Upper lobe of right lung (tissue), 1 donor: ENCODE results near the gene HIF1AN. TPM values are rescaled to one million over a fixed set of nuclear protein-coding genes. Genes with fewer than 3 reads are reported as not detected.
"Not testable (repeated sequence)": the region's sequence is repeated elsewhere in the genome, so short reads cannot be mapped to it uniquely, and the experiment has no call there.

Experiments
- ATAC-seq: fragments of 200-7000 bp; cut with Tn5 transposase; one replicate; pipeline ENCODE4 v1.9.1; 2020; ENCODE audit warnings: mild to moderate bottlenecking, moderate library complexity
- DNase-seq: peaks from one replicate; pipeline ENCODE4 v3.0.0-alpha.2; 2020
- H3K27ac ChIP-seq: fragments of 200-600 bp; one replicate; pipeline ENCODE4 v1.8.0; 2022
- H3K27me3 ChIP-seq: fragments of 200-600 bp; one replicate; pipeline ENCODE4 v1.8.0; 2022; ENCODE audit warnings: mild to moderate bottlenecking
- H3K36me3 ChIP-seq: fragments of 200-600 bp; one replicate; pipeline ENCODE4 v1.8.0; 2022
- H3K4me1 ChIP-seq: fragments of 200-600 bp; one replicate; pipeline ENCODE4 v1.8.0; 2022
- H3K4me3 ChIP-seq: fragments of 200-600 bp; one replicate; pipeline ENCODE4 v1.8.0; 2022; ENCODE audit warnings: mild to moderate bottlenecking
- H3K9me3 ChIP-seq: fragments of 200-600 bp; one replicate; pipeline ENCODE4 v1.8.0; 2022
- CTCF ChIP-seq: fragments of 200-600 bp; IDR thresholded peaks from one replicate; pipeline ENCODE4 v1.8.0; 2022; ENCODE audit warnings: antibody characterized with exemption
- intact Hi-C: fragments of 100-400 bp; cut with DNase I; formaldehyde crosslinking; loops from one replicate; pipeline ENCODE4 v1.11.0; 2022
- total RNA-seq: library from RNA; stranded (reverse); fragmentation: NEBNext Ultra II Directional; extraction: Animal tissue kit (Norgen Biotek cat#: 25700); gene quantifications from one replicate; pipeline ENCODE4 v1.2.1, GENCODE V29; 2021
- donor health status: DM: no; HTN: yes; CAD: no; lungs with severe emphysema.

Gene HIF1AN
- total RNA-seq, 1 donor from 2014 or later: 36.8 TPM

GRCh38 chr10:100570506-100570905, 34.8 kb downstream of the HIF1AN start:
- Histone ChIP-seq H3K27me3 (peaks cover 49% of the 10 kb centered on the region), H3K9me3 (no peaks in the 10 kb centered on the region), H3K4me1 (no peaks in the 10 kb centered on the region), H3K36me3 (no peaks in the 10 kb centered on the region), H3K27ac (no peak overlapping the region), H3K4me3 (no peak overlapping the region)
- ATAC-seq: no peak
- TF ChIP-seq CTCF: no peak
- intact Hi-C loops: no loop called here
- DNase-seq: no peak

GRCh38 chr10:100571084-100571856, 35.5 kb downstream of the HIF1AN start:
- Histone ChIP-seq H3K27ac (no peak overlapping the region), H3K36me3 (no peaks in the 10 kb centered on the region), H3K27me3 (peaks cover 44% of the 10 kb centered on the region), H3K9me3 (no peaks in the 10 kb centered on the region), H3K4me1 (no peaks in the 10 kb centered on the region), H3K4me3 (no peak overlapping the region)
- ATAC-seq (no peak), DNase-seq (no peak)
- intact Hi-C loops: no loop called here
- TF ChIP-seq CTCF: no peak

GRCh38 chr10:100575146-100575545, 39.4 kb downstream of the HIF1AN start:
- peaks cover 19% of the 10 kb centered on the region for H3K27me3 ChIP-seq
- ATAC-seq, H3K36me3 ChIP-seq, H3K4me3 ChIP-seq, H3K4me1 ChIP-seq, DNase-seq, H3K27ac ChIP-seq, H3K9me3 ChIP-seq, intact Hi-C loops: not testable (repeated sequence)

GRCh38 chr10:100575585-100576281, 40.0 kb downstream of the HIF1AN start:
- intact Hi-C loops: no loop called here
- no peaks in the 10 kb centered on the region for H3K36me3 ChIP-seq
- no peaks in the 10 kb centered on the region for H3K4me1 ChIP-seq
- no peak for TF ChIP-seq CTCF
- peaks cover 18% of the 10 kb centered on the region for H3K27me3 ChIP-seq
- H3K4me3 ChIP-seq: no peak overlapping the region
- DNase-seq: no peak
- no peak overlapping the region for H3K27ac ChIP-seq
- no peaks in the 10 kb centered on the region for H3K9me3 ChIP-seq
- ATAC-seq: no peak

GRCh38 chr10:100576282-100576635, 40.5 kb downstream of the HIF1AN start:
- ATAC-seq (no peak), DNase-seq (no peak)
- Histone ChIP-seq H3K9me3 (no peaks in the 10 kb centered on the region), H3K4me3 (no peak overlapping the region), H3K4me1 (no peaks in the 10 kb centered on the region), H3K27me3 (peaks cover 18% of the 10 kb centered on the region), H3K27ac (no peak overlapping the region), H3K36me3 (no peaks in the 10 kb centered on the region)
- TF ChIP-seq CTCF: no peak
- intact Hi-C loops: no loop called here

- no peak for TF ChIP-seq CTCF
- no peaks in the 10 kb centered on the region for H3K9me3 ChIP-seq
- no peaks in the 10 kb centered on the region for H3K4me1 ChIP-seq
- peaks cover 27% of the 10 kb centered on the region for H3K27me3 ChIP-seq
- no peak overlapping the region for H3K4me3 ChIP-seq
- ATAC-seq (no peak), DNase-seq (no peak)
- no peaks in the 10 kb centered on the region for H3K36me3 ChIP-seq
- intact Hi-C loops: no loop called here
- H3K27ac ChIP-seq: no peak overlapping the region
Measured at GRCh38 chr10:100579261-100580090, 43.7 kb downstream of the HIF1AN start.
